Stimulated activated CD8-positive, alpha-beta memory T cell treated with anti-CD3 and anti-CD28 coated beads, Interleukin-4, amount 100 ng/mL, for 4 hours (primary cell): ENCODE results near the gene MAP3K15.

ENCODE experiments used
- DNase-seq, 2 donors: peaks; one replicate each; pipeline ENCODE4 v3.0.0-alpha.2; 2020; ENCODE audit warnings: low read depth in 2 of 2, low spot score in 1 of 2

The MAP3K15 gene

GRCh38 chrX:19514791-19515614 is at the start of gene MAP3K15:
Gene MAP3K15 (minus strand): TSS chrX:19515508. CDS start chrX:19515261, 247 bp downstream.
- DNase-seq, result no peak

- DNase-seq, result no peak
Measured at GRCh38 chrX:19564606-19565005, 49.3 kb upstream of the MAP3K15 start.

GRCh38 chrX:19563746-19564145 is 48.4 kb upstream of the MAP3K15 start:
- no peak for DNase-seq

GRCh38 chrX:19563327-19563726 is 48.0 kb upstream of the MAP3K15 start:
- no peak for DNase-seq

GRCh38 chrX:19560611-19561010 is 45.3 kb upstream of the MAP3K15 start:
- no peak for DNase-seq

GRCh38 chrX:19557822-19558221 is 42.5 kb upstream of the MAP3K15 start:
- no peak for DNase-seq

- no peak for DNase-seq
Measured at GRCh38 chrX:19556202-19556601, 40.9 kb upstream of the MAP3K15 start.

GRCh38 chrX:19555683-19556082 is 40.4 kb upstream of the MAP3K15 start:
- no peak for DNase-seq

GRCh38 chrX:19555236-19555635 is 39.9 kb upstream of the MAP3K15 start:
- DNase-seq, result no peak

- DNase-seq, result no peak
Measured at GRCh38 chrX:19554786-19555185, 39.5 kb upstream of the MAP3K15 start.

- no peak for DNase-seq
Measured at GRCh38 chrX:19552793-19553192, 37.5 kb upstream of the MAP3K15 start.

GRCh38 chrX:19549838-19550237 is 34.5 kb upstream of the MAP3K15 start:
- DNase-seq, result no peak

GRCh38 chrX:19548934-19549333 is 33.6 kb upstream of the MAP3K15 start:
- no peak for DNase-seq

- DNase-seq, result no peak
Measured at GRCh38 chrX:19548279-19548678, 33.0 kb upstream of the MAP3K15 start.

GRCh38 chrX:19545651-19546050 is 30.3 kb upstream of the MAP3K15 start:
- no peak for DNase-seq

- peak in 1 of 2 donors; percentile 4 for DNase-seq
Measured at GRCh38 chrX:19544693-19545305, 29.5 kb upstream of the MAP3K15 start.

- DNase-seq, result no peak
Measured at GRCh38 chrX:19543951-19544381, 28.7 kb upstream of the MAP3K15 start.

GRCh38 chrX:19543020-19543715 is 27.9 kb upstream of the MAP3K15 start:
- DNase-seq, result no peak

GRCh38 chrX:19541931-19542330 is 26.6 kb upstream of the MAP3K15 start:
- no peak for DNase-seq

GRCh38 chrX:19541196-19541595 is 25.9 kb upstream of the MAP3K15 start:
- no peak for DNase-seq

- DNase-seq, result no peak
Measured at GRCh38 chrX:19540076-19540475, 24.8 kb upstream of the MAP3K15 start.

- no peak for DNase-seq
Measured at GRCh38 chrX:19539665-19540064, 24.4 kb upstream of the MAP3K15 start.
